ENCODE data around the gene ATG7. TPM values are rescaled to one million over a fixed set of nuclear protein-coding genes. Genes with fewer than 3 reads are reported as not detected.

ATG7 gene
- total RNA-seq, 1 experiment from 2014 or later = 36.0 TPM

DNA sequence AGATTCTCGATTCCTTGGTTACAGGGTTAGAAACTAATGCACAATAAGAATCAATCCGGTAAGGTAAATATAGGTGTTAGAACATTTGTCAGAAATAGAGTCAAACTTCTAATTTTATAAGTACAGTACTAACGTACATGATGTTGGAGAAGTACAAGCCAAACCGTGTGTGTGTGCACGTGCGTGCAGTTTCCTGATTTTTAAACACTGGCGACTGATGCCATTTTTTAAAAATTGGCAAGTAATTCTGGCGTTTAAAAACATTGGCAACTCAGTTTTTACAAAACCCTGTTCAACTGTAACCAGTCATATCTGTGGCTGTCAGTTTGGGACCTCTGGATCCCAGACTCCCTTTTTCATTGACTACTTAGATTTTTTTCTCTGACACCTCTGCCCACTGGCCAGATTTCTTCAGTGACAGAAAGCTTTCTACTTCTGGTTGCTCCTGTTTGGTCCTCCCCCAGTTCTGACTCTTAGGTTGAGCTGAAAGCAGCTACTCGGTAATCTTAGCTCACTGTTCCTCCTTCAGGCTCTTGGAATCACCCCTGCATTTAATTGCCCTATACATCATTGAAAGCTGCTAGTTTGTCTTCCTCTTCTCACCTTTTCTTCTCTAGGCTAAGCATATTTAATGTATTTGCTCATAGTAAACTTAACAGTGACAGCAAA is 843 bp downstream of the ATG7 start:
- intact Hi-C loops (cut with micrococcal nuclease; ENCODE audit: unreplicated experiment) (no loop called here), in situ Hi-C loops (cut with HindIII; ENCODE audit: low pct_unique_long_range_greater_than_20kb, low sequenced_read_pairs) (no loop called here)
- CTCF ChIA-PET = no interaction called here
- no TSS peak for BruUV-seq (replicated peaks)
- DNase-seq (ENCODE audit: low read depth, low spot score) = no peak
- H3K4me1 ChIP-seq (ENCODE audit: control insufficient read depth, insufficient read depth, low read length) = peaks cover 21% of the 10 kb centered on the region
- H3K27ac ChIP-seq (ENCODE audit: low read length) = peak overlapping the region; percentile 96
- H3K4me3 ChIP-seq (ENCODE audit: low read depth in 2 of 2, low read length in 2 of 2) = peak overlapping the region; percentile 100
- no peaks in the 10 kb centered on the region for H3K27me3 ChIP-seq (ENCODE audit: control insufficient read depth, insufficient read depth, low read length)
- TF ChIP-seq TCF7L2 (IDR thresholded peaks at IDR 0.05; ENCODE audit: low read depth, low read length) (no peak), SIN3A (IDR thresholded peaks at IDR 0.05; ENCODE audit: borderline replicate concordance, insufficient read depth, low read depth, low read length) (no peak), POLR2AphosphoS5 (IDR thresholded peaks at IDR 0.05; ENCODE audit: low read depth, low read length) (no peak)
- TF ChIP-seq, protein P1, sequence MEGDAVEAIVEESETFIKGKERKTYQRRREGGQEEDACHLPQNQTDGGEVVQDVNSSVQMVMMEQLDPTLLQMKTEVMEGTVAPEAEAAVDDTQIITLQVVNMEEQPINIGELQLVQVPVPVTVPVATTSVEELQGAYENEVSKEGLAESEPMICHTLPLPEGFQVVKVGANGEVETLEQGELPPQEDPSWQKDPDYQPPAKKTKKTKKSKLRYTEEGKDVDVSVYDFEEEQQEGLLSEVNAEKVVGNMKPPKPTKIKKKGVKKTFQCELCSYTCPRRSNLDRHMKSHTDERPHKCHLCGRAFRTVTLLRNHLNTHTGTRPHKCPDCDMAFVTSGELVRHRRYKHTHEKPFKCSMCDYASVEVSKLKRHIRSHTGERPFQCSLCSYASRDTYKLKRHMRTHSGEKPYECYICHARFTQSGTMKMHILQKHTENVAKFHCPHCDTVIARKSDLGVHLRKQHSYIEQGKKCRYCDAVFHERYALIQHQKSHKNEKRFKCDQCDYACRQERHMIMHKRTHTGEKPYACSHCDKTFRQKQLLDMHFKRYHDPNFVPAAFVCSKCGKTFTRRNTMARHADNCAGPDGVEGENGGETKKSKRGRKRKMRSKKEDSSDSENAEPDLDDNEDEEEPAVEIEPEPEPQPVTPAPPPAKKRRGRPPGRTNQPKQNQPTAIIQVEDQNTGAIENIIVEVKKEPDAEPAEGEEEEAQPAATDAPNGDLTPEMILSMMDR (IDR thresholded peaks at IDR 0.05) = no peak
- no peaks in the 10 kb centered on the region for H3K9me3 ChIP-seq (ENCODE audit: control insufficient read depth, insufficient read depth, low read depth, low read length)
- H3K36me3 ChIP-seq (ENCODE audit: control insufficient read depth, insufficient read depth, low read length) = peaks cover 7% of the 10 kb centered on the region; the same call in 1 of the 2 replicates
- POLR2A ChIA-PET = interaction anchor here (1.3 to 1.4 kb wide), 2 partner anchors 15 to 47 kb away, joined by 6 to 8 read pairs; no protein-coding TSS in a partner anchor
- ATAC-seq = no peak

DNA sequence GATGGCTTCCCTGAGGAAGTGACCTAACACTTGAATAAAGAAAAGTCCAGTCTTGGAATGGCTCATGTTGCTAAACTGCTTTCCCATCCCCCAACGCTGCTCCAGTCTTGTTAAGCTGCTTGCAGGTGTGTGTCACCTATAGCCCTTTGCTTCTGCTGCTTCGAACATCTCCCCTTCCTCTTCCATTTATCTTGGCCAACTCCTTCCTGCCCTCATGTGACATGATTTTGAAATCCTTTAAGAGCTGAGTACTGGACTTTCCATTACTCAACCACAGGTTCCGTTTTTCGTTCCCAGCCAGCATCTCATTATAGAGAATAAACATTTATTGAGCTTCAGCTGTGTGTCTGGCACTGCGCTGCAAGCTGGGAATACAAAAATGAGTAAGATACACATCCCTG is 1.7 kb downstream of the ATG7 start:
- Histone ChIP-seq H3K4me3 (ENCODE audit: low read depth in 2 of 2, low read length in 2 of 2) (peak overlapping the region; percentile 100; a peak in 3 of 4 replicates), H3K36me3 (ENCODE audit: control insufficient read depth, insufficient read depth, low read length) (peaks cover 7% of the 10 kb centered on the region; the same call in 1 of the 2 replicates), H3K27ac (ENCODE audit: low read length) (peak overlapping the region; percentile 96), H3K9me3 (ENCODE audit: control insufficient read depth, insufficient read depth, low read depth, low read length) (no peaks in the 10 kb centered on the region), H3K4me1 (ENCODE audit: control insufficient read depth, insufficient read depth, low read length) (peaks cover 28% of the 10 kb centered on the region), H3K27me3 (ENCODE audit: control insufficient read depth, insufficient read depth, low read length) (no peaks in the 10 kb centered on the region)
- intact Hi-C loops (cut with micrococcal nuclease; ENCODE audit: unreplicated experiment) = no loop called here
- TF ChIP-seq SIN3A (IDR thresholded peaks at IDR 0.05; ENCODE audit: borderline replicate concordance, insufficient read depth, low read depth, low read length) = no peak
- TF ChIP-seq, protein P2, sequence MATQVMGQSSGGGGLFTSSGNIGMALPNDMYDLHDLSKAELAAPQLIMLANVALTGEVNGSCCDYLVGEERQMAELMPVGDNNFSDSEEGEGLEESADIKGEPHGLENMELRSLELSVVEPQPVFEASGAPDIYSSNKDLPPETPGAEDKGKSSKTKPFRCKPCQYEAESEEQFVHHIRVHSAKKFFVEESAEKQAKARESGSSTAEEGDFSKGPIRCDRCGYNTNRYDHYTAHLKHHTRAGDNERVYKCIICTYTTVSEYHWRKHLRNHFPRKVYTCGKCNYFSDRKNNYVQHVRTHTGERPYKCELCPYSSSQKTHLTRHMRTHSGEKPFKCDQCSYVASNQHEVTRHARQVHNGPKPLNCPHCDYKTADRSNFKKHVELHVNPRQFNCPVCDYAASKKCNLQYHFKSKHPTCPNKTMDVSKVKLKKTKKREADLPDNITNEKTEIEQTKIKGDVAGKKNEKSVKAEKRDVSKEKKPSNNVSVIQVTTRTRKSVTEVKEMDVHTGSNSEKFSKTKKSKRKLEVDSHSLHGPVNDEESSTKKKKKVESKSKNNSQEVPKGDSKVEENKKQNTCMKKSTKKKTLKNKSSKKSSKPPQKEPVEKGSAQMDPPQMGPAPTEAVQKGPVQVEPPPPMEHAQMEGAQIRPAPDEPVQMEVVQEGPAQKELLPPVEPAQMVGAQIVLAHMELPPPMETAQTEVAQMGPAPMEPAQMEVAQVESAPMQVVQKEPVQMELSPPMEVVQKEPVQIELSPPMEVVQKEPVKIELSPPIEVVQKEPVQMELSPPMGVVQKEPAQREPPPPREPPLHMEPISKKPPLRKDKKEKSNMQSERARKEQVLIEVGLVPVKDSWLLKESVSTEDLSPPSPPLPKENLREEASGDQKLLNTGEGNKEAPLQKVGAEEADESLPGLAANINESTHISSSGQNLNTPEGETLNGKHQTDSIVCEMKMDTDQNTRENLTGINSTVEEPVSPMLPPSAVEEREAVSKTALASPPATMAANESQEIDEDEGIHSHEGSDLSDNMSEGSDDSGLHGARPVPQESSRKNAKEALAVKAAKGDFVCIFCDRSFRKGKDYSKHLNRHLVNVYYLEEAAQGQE (IDR thresholded peaks at IDR 0.05; ENCODE audit: insufficient read depth in 1 of 2, low read depth in 2 of 2, low read length in 1 of 2) = no peak
- TF ChIP-seq, protein P1 (IDR thresholded peaks at IDR 0.05) = no peak
- TF ChIP-seq POLR2AphosphoS5 (IDR thresholded peaks at IDR 0.05; ENCODE audit: low read depth, low read length) = no peak
- TF ChIP-seq TCF7L2 (IDR thresholded peaks at IDR 0.05; ENCODE audit: low read depth, low read length) = no peak
- BruUV-seq (replicated peaks) = no TSS peak
- in situ Hi-C loops (cut with HindIII; ENCODE audit: low pct_unique_long_range_greater_than_20kb, low sequenced_read_pairs) = no loop called here
- DNase-seq (ENCODE audit: low read depth, low spot score) (no peak), ATAC-seq (no peak)
- CTCF ChIA-PET = no interaction called here
- POLR2A ChIA-PET = interaction anchor here (0.6 to 0.9 kb wide), 2 partner anchors 15 to 201 kb away, joined by 3 read pairs; no protein-coding TSS in a partner anchor
